H54 (cell line): ENCODE results near the gene ANKRD36C.
A peak's percentile ranks its signal among the peaks of the same experiment; 100 is the strongest.
"Not testable (repeated sequence)": the region's sequence is repeated elsewhere in the genome, so short reads cannot be mapped to it uniquely, and the experiment has no call there.

Experiments
- DNase-seq: peaks from one replicate; pipeline ENCODE4 v3.0.0; 2011; ENCODE audit warnings: low spot score, mixed read lengths; ENCODE audit not compliant: insufficient read length
- FAIRE-seq: peaks from 3 replicates; lab custom pipeline; 2011; peaks lifted over from hg19 to GRCh38; lab: Jason Lieb, UNC
- POLR2A ChIP-seq: IDR thresholded peaks from 2 replicates; pipeline ENCODE4 v1.6.1; 2011; ENCODE audit warnings: low read depth, mild to moderate bottlenecking, low read length

ANKRD36C gene

GRCh38 chr2:95991351-95992094 is at the start of gene ANKRD36C:
Gene ANKRD36C (minus strand): TSS chr2:95991824. CDS start chr2:95991708, 116 bp downstream.
- DNase-seq (peak; percentile 2), FAIRE-seq (peak; percentile 84)

GRCh38 chr2:96035554-96035953 is 43.9 kb upstream of the ANKRD36C start:
- FAIRE-seq, DNase-seq: not testable (repeated sequence)

GRCh38 chr2:96034792-96035191 is 43.2 kb upstream of the ANKRD36C start, which contains the start of gene GPAT2:
Gene GPAT2 (minus strand): TSS chr2:96034916. CDS start chr2:96032359, 2,557 bp downstream.
- not testable (repeated sequence) for FAIRE-seq, DNase-seq

- FAIRE-seq, result not testable (repeated sequence)
Observed at GRCh38 chr2:96033997-96034396, 42.4 kb upstream of the ANKRD36C start.

GRCh38 chr2:96027725-96028325 is 36.2 kb upstream of the ANKRD36C start:
- DNase-seq, FAIRE-seq: not testable (repeated sequence)

More at GRCh38 chr2:96033997-96034396, 42.4 kb upstream of the ANKRD36C start:
- not testable (repeated sequence) for DNase-seq

GRCh38 chr2:96025755-96026154 is 34.1 kb upstream of the ANKRD36C start:
- not testable (repeated sequence) for FAIRE-seq, DNase-seq

GRCh38 chr2:96025194-96025492 is 33.5 kb upstream of the ANKRD36C start:
- FAIRE-seq, result no peak
- no peak for DNase-seq
- TF ChIP-seq POLR2A, result no peak

- FAIRE-seq, result no peak
- no peak for TF ChIP-seq POLR2A
- DNase-seq, result no peak
Observed at GRCh38 chr2:96024336-96025193, 32.9 kb upstream of the ANKRD36C start.

GRCh38 chr2:96023701-96024100 is 32.1 kb upstream of the ANKRD36C start:
- not testable (repeated sequence) for FAIRE-seq, DNase-seq

GRCh38 chr2:96022701-96023447 is 31.2 kb upstream of the ANKRD36C start:
- FAIRE-seq, result not testable (repeated sequence)

GRCh38 chr2:96022126-96022525 is 30.5 kb upstream of the ANKRD36C start:
- DNase-seq, FAIRE-seq: not testable (repeated sequence)

More at GRCh38 chr2:96022701-96023447, 31.2 kb upstream of the ANKRD36C start:
- peak; percentile 64 for DNase-seq

- not testable (repeated sequence) for DNase-seq, FAIRE-seq
Observed at GRCh38 chr2:96021142-96021541, 29.5 kb upstream of the ANKRD36C start.

- peak; percentile 41 for FAIRE-seq
- not testable (repeated sequence) for DNase-seq
Observed at GRCh38 chr2:96019909-96020590, 28.4 kb upstream of the ANKRD36C start.

- FAIRE-seq, DNase-seq: not testable (repeated sequence)
Observed at GRCh38 chr2:96016321-96016720, 24.7 kb upstream of the ANKRD36C start.

GRCh38 chr2:96012792-96013264 is 21.2 kb upstream of the ANKRD36C start:
- DNase-seq, FAIRE-seq: not testable (repeated sequence)

- not testable (repeated sequence) for DNase-seq, FAIRE-seq
Observed at GRCh38 chr2:96012086-96012791, 20.6 kb upstream of the ANKRD36C start.

- not testable (repeated sequence) for DNase-seq
- FAIRE-seq, result peak; percentile 43
Observed at GRCh38 chr2:96011129-96011455, 19.5 kb upstream of the ANKRD36C start.
